Hematopoietic multipotent progenitor cell treated with erythropoietin and hydrocortisone succinate and interleukin-3 and kit ligand, for 6 days (in vitro differentiated cells): ENCODE results near the gene PIH1D2.
A peak's percentile ranks its signal among the peaks of the same experiment; 100 is the strongest.
"Not testable (repeated sequence)": the region's sequence is repeated elsewhere in the genome, so short reads cannot be mapped to it uniquely, and the experiment has no call there.

Experiments used
- DNase-seq: peaks from one replicate; pipeline ENCODE4 v3.0.0-alpha.2; 2015

Gene PIH1D2

GRCh38 chr11:112050721-112051120 is 23.1 kb downstream of the PIH1D2 start:
- DNase-seq = no peak

DNA sequence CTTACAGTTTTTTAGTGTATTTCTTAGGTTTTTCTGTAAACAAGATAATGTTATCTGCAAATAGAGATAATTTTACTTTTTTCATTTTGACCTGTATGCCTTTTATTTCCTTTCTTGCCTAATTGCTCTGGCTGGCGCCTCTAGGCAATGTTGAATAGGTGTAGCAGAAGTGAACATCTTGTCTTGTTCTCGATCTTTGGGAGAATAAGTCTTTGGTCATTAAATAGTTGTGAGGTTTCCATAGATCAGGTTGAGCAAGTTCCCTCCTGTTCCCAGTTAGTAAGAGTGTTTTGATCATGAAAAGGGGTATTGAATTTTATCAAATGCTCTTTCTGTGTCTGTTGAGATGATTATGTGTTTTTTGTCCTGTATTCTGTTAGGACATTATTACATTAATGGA is 24.0 kb downstream of the PIH1D2 start:
- no peak for DNase-seq

GRCh38 chr11:112048256-112048655 is 25.6 kb downstream of the PIH1D2 start:
- not testable (repeated sequence) for DNase-seq

- DNase-seq = not testable (repeated sequence)
Measured at GRCh38 chr11:112046647-112047046, 27.2 kb downstream of the PIH1D2 start.

GRCh38 chr11:112044961-112045360 is 28.9 kb downstream of the PIH1D2 start:
- no peak for DNase-seq

- DNase-seq = no peak
Measured at GRCh38 chr11:112042961-112043304, 30.9 kb downstream of the PIH1D2 start.

- peak; percentile 49 for DNase-seq
Measured at GRCh38 chr11:112042161-112042960, 31.5 kb downstream of the PIH1D2 start.

GRCh38 chr11:112037527-112037926 is 36.3 kb downstream of the PIH1D2 start:
- peak; percentile 13 for DNase-seq

DNA sequence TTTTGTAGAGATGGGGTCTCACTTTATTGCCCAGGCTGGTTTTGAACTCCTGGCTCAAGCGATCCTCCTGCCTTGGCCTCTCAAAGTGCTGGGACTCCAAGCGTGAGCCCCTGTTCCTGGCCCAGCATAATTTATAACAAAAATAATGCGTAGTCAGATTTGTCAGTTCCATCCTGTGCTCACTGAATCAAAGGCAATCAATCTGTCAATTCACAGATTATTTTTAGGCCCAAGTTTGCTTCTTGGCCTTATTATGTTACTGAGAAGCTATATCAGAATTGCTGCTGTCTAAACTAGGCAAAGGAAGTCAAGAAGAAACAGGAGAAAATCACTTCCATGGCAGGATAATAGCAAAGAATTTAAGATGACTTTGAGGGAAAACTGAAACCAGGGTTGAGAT is 39.9 kb downstream of the PIH1D2 start:
- DNase-seq = no peak

DNA sequence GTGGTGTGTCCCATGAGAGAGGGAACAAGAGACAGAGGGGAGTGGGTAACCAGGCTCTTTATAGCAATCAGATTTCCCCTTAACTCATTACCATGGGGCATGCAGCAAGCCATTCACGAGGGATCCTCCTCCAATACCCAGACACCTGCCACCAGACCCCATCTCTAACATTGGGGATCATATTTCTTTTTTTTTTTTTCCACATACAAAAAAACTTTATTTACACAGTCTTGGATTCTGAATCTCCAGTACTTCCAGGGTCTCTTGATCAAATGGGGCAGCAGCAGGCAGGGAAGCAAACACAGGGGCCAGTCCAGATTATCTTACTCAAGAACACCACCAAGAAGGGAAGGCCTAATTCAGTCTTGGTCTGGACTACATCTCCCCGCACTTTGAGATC is 44.4 kb downstream of the PIH1D2 start:
- DNase-seq = no peak

DNA sequence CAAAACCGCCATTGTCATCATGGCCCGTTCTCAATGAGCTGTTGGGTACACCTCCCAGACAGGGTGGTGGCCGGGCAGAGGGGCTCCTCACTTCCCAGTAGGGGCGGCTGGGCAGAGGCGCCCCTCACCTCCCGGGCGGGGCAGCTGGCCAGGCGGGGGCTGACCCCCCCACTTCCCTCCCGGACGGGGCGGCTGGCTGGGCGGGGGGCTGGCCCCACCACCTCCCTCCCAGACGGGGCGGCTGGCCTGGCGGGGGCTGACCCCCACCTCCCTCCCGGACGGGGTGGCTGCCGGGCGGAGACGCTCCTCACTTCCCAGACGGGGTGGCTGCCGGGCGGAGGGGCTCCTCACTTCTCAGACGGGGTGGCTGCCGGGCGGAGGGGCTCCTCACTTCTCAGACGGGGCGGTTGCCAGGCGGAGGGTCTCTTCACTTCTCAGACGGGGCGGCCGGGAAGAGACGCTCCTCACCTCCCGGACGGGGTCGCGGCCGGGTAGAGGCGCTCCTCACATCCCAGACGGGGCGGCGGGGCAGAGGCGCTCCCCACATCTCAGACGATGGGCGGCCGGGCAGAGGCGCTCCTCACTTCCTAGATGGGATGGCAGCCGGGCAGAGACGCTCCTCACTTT is 46.9 kb downstream of the PIH1D2 start:
- not testable (repeated sequence) for DNase-seq

DNA sequence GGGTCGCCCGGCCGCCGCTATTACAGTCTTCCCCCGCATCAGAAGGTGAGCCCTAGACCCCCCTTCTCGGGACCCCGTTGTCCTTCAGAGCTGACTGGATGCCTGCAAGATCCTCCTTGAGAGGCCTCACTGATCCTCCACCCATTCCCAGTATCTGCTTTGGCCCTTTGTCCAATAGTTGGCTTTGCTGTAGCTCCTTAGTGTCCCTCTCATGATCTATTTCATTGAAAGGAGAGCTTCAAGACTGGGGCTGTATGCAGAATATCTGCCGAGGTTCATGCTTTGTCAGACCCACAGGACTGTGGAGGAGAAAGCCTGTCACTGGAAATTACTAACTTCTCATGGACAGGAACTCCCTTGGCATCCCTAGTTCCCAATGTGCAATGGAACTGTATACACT is 48.1 kb downstream of the PIH1D2 start:
- peak; percentile 46 for DNase-seq

DNA sequence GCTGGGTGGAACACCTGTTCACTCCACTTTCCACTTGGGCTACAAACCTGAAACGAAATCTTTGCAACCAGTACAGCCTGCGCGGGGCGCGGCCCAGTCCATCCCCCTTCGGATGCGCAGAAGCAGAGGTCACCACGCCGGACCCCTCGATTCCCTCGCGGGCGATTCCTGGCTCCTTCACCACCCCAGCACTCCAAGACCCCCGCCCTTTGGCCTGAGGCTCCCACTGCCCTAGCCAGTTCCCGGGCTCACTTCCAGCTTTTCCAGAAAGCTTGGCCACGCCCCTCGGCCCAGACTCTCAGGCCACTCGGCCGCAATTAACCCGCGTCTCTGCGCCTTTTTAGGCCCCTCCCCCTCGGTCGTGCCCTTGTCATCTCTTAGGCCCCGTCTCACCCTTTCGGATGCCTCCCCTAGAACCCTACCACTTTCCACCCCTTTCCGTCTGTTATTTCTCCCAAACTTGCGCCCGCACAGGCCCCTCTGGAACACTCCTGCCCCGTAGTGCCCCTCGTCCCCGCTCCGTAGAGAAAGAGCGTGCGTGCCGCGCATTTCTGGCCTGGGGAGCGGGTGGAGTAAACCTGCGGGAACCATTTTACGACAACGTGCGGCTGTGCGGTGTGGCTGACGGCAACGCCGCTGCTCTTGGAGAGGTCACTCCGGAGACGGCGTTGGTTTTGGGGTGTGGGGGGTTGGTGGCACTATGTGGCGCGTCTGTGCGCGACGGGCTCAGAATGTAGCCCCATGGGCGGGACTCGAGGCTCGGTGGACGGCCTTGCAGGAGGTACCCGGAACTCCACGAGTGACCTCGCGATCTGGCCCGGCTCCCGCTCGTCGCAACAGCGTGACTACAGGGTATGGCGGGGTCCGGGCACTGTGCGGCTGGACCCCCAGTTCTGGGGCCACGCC is 48.8 kb downstream of the PIH1D2 start, which contains the start of gene DLAT:
Gene DLAT, plus strand, starts transcription at position 636 of the 906 bp plus-strand sequence. Its CDS starts 65 bp downstream, at position 701.
- DNase-seq = peak; percentile 97

DNA sequence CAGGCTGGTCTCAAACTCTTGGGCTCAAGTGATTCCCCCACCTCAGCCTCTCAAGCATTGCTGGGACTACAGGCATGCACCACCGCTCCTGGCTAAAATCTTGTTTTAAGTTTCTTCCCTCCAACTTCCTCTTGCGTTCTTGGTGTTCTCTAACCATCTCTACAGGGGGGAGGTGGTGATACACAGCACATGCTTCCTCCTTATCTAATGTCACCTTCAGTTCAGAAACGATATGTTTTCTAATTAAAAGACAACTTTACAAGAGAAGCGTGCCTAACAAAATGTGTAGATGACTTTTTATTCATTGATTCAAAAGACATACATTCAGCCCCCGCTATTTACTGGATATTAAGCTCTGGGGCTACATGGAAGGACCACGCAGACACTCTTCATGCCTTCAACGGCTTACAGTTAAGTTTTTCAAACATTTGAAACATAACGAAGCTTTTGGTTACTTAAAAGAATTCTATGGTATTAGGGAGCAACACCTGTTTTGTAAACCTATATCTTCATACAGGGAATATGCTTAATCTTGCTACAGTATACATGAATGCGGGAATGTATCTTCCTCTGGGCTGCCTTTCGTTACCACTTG is 49.5 kb downstream of the PIH1D2 start:
- DNase-seq = peak; percentile 80

GRCh38 chr11:112023104-112023503 is 50.7 kb downstream of the PIH1D2 start:
- peak; percentile 29 for DNase-seq

DNA sequence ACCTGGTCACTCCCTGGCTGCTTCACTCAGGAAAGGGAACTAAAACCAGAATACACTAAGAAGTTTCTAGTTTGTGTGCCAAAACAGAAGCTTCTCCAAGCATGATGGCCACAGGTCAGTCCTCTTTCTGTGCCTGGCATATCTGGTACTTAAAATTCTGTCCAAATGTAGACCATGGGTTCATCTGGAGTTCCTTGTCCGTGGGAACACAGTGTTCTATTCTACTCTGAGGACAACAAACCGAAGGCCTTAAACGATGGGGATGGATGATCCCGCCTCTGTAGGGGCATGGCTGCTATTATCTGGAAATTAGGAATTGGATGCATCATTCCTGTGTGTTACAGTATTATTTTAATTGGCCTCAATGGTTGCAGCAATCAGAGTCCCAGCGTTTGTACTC is 54.8 kb downstream of the PIH1D2 start:
- DNase-seq = no peak
